GM19240 (cell line): ENCODE data around the gene TSHZ2.
"Not testable (repeated sequence)": the region's sequence is repeated elsewhere in the genome, so short reads cannot be mapped to it uniquely, and the experiment has no call there.

ENCODE experiments used
- DNase-seq: peaks from one replicate; pipeline ENCODE4 v3.0.0; 2011; ENCODE audit warnings: low spot score; ENCODE audit not compliant: insufficient read length

TSHZ2 gene

GRCh38 chr20:53438368-53438767 is 466.2 kb downstream of the TSHZ2 start:
- DNase-seq: no peak

GRCh38 chr20:53439046-53439445 is 466.9 kb downstream of the TSHZ2 start:
- no peak for DNase-seq

GRCh38 chr20:53439616-53440015 is 467.5 kb downstream of the TSHZ2 start:
- no peak for DNase-seq

GRCh38 chr20:53444401-53445149 is 472.4 kb downstream of the TSHZ2 start:
- no peak for DNase-seq

- no peak for DNase-seq
These were observed 473.2 kb downstream of the TSHZ2 start for GRCh38 chr20:53445321-53445731.

GRCh38 chr20:53445932-53446331 is 473.8 kb downstream of the TSHZ2 start:
- DNase-seq: no peak

- no peak for DNase-seq
These were observed 475.2 kb downstream of the TSHZ2 start for GRCh38 chr20:53447316-53447715.

- no peak for DNase-seq
These were observed 476.3 kb downstream of the TSHZ2 start for GRCh38 chr20:53448426-53448825.

GRCh38 chr20:53448875-53449274 is 476.7 kb downstream of the TSHZ2 start:
- no peak for DNase-seq

GRCh38 chr20:53453076-53453475 is 480.9 kb downstream of the TSHZ2 start:
- no peak for DNase-seq

- DNase-seq: no peak
These were observed 482.6 kb downstream of the TSHZ2 start for GRCh38 chr20:53454675-53455276.

GRCh38 chr20:53463101-53463972 is 491.2 kb downstream of the TSHZ2 start:
- DNase-seq: no peak

- DNase-seq: no peak
These were observed 494.1 kb downstream of the TSHZ2 start for GRCh38 chr20:53466279-53466678.

- DNase-seq: no peak
These were observed 496.4 kb downstream of the TSHZ2 start for GRCh38 chr20:53468587-53468986.

GRCh38 chr20:53472859-53473258 is 500.7 kb downstream of the TSHZ2 start:
- DNase-seq: not testable (repeated sequence)

- no peak for DNase-seq
These were observed 508.8 kb downstream of the TSHZ2 start for GRCh38 chr20:53480913-53481312.

GRCh38 chr20:53487461-53488200 is 515.5 kb downstream of the TSHZ2 start:
- no peak for DNase-seq

GRCh38 chr20:53488775-53489272 is 516.7 kb downstream of the TSHZ2 start:
- no peak for DNase-seq

- DNase-seq: no peak
These were observed 517.4 kb downstream of the TSHZ2 start for GRCh38 chr20:53489528-53489927.

GRCh38 chr20:53490620-53491019 is 518.5 kb downstream of the TSHZ2 start:
- DNase-seq: no peak

GRCh38 chr20:53491462-53491861 is 519.3 kb downstream of the TSHZ2 start:
- DNase-seq: no peak
